Fibroblast of the aortic adventitia (primary cell): ENCODE measurements around the gene KRT81. TPM values are rescaled to one million over a fixed set of nuclear protein-coding genes. Genes with fewer than 3 reads are reported as not detected.

Source experiments
- DNase-seq: peaks from one replicate; pipeline ENCODE4 v3.0.0-alpha.2; 2010; ENCODE audit warnings: low read depth
- H3K4me3 ChIP-seq: 2 replicates; pipeline ENCODE4 v1.5.1; 2011; ENCODE audit warnings: low read depth, mild to moderate bottlenecking, control low read depth, low read length, moderate library complexity
- total RNA-seq: library from RNA; depleted of rRNA; stranded (reverse); fragments of >200 nt; gene quantifications from 2 replicates; pipeline ENCODE4 v1.2.3, GENCODE V29; 2012; ENCODE audit warnings: low replicate concordance
- TF ChIP-seq, protein P1 (sequence below): IDR thresholded peaks from 2 replicates; pipeline ENCODE4 v1.5.1; 2011; ENCODE audit warnings: mild to moderate bottlenecking, low read length, control low read depth, inconsistent platforms; ENCODE audit not compliant: insufficient read depth

KRT81 gene
- total RNA-seq, 1 donor: not detected

DNA sequence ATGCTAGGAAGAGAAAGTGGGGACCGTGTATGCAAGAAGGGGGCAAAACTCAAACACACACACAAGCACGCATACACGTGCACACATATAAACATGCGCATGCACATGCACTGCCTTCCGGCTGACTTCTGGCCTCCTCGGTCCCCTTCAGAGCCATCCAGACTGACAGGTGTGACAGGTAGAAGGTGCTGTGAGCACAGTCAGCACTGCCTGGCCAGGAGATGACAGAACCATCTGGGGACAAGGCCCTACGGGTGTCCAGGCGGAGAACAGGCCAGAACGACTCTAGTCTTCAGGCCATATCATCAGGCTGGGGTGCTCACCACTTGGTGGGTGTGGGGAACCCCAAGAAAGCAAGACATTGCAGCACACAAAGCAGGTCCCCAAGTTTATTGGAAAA, 22.6 kb upstream of the KRT81 start:
- no peak overlapping the region for H3K4me3 ChIP-seq
- DNase-seq: no peak
- TF ChIP-seq, protein P1, sequence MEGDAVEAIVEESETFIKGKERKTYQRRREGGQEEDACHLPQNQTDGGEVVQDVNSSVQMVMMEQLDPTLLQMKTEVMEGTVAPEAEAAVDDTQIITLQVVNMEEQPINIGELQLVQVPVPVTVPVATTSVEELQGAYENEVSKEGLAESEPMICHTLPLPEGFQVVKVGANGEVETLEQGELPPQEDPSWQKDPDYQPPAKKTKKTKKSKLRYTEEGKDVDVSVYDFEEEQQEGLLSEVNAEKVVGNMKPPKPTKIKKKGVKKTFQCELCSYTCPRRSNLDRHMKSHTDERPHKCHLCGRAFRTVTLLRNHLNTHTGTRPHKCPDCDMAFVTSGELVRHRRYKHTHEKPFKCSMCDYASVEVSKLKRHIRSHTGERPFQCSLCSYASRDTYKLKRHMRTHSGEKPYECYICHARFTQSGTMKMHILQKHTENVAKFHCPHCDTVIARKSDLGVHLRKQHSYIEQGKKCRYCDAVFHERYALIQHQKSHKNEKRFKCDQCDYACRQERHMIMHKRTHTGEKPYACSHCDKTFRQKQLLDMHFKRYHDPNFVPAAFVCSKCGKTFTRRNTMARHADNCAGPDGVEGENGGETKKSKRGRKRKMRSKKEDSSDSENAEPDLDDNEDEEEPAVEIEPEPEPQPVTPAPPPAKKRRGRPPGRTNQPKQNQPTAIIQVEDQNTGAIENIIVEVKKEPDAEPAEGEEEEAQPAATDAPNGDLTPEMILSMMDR: no peak

DNA sequence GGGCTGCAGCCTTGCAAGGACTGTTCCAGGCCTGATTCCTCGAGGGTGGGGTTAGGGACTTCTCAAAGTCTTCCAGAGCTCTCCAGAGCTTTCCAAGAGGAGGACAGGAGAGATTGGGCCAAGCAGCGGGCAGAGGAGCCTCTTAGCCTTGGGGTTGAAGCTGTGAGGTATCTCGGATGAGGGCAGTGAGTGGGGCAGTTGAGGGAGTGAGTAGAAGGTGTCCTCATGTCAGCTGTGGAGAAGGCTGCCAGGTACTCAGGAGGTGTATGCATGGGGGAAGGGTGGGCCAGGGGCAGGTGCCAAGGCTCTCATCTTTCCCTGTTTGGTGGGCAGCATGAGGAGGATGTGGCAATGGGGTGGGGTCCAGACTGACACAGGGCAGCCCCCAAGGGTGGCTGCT, 22.1 kb upstream of the KRT81 start:
- TF ChIP-seq, protein P1: no peak
- no peak for DNase-seq
- H3K4me3 ChIP-seq: no peak overlapping the region

DNA sequence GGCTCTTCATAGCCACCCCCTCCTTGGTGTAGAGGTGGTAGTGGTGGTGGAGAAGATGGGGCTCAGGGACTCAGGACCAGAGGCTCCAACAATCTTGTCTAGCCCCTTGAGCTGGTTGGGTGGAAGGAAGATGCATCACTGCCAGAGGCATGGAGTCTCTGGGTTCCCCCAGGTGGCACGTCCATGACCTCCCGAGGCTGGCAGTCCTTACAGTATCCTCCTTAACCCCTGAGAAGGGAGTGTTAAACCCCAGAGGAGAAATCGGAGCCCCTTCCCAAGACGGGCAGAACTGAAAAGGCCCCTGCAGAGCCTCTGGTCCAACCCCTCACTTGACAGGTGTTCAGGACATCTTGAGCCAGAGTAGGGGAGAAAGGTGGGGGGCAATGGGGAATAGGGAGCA, 20.8 kb upstream of the KRT81 start:
- DNase-seq: no peak
- H3K4me3 ChIP-seq: no peak overlapping the region
- TF ChIP-seq, protein P1: no peak

DNA sequence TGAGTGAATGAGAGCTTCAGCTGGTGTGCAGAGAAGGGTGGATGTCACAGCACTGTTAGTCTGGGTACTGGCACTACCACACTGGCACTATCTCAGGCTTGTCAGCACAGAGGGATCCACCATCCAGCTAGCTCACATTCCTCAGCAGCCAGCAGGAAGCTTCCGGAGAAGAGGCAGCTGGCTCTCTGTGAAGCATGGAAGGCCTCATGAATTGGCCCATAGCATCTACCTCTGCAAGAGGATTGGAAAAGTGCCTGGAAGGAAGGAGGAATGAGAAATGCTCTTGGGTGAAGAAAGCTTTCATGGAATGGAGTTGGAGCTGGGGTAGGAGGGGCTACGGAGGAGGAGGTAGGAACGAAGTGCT, 19.9 kb upstream of the KRT81 start:
- no peak overlapping the region for H3K4me3 ChIP-seq
- TF ChIP-seq, protein P1: no peak
- peak; percentile 52 for DNase-seq

DNA sequence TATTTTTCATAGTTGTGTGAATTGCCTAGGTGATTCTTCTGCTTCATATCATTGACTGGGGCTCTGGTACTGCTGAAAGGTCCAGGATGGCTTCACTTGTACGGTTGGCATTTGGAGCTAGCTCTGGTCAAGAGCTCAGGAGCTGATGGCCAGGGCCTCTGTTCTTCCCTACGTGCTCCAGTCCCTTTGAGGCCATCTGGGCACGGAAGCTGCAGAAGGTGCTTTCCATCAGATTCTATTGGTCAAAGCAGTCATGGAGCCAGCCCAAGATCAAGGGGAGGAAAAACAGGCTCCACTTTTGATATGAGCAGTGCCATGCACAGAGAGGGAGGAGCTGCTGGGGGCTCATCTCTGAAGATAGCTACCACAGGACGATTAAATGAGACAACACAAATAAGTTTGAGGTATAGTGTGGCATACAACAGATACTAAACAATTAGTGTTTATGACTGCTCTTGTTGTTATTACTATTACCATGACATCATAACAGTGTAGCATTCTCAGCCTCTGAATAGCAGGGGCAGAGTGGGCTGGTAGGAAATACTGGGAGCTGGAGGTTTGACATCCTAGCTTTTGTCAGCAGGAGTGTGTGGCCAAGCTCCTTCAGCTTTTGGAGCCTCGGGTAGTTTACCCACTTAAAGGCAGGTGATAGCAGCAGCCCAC, 19.4 kb upstream of the KRT81 start:
- H3K4me3 ChIP-seq: no peak overlapping the region
- DNase-seq: no peak
- TF ChIP-seq, protein P1: no peak

DNA sequence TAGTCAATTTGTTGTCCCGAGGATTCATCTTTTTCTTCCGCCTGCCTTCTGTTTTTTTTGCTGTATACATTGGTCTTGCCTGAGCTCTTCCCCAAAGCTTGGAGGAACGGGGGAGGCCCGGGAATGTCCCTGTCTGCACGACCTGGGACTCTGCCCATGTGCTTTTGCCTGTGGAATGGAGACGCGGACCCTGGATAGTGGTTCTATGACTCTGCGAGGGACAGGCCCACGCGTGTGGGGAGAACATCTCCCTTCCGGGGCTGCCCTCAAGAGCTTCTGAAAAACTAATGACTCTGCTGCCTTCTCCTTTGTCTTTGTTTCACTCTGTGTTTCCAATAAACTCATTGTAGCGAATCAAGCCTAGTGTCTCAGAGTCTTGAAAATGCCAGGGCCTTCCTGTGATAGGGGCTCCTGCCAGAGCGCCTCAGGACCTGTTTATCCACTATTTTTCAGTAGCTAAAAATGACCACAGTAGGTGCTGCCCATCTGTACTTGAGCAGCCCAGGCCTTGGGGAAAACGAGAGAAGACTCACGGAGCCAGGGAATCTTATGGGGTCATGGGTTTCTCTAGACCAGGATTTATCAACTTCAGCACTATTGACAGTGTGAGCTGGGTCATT, 17.6 kb upstream of the KRT81 start:
- TF ChIP-seq, protein P1: no peak
- DNase-seq: no peak
- H3K4me3 ChIP-seq: peak overlapping the region; percentile 64
